Measurements from ENCODE around the gene PSD.

DNA sequence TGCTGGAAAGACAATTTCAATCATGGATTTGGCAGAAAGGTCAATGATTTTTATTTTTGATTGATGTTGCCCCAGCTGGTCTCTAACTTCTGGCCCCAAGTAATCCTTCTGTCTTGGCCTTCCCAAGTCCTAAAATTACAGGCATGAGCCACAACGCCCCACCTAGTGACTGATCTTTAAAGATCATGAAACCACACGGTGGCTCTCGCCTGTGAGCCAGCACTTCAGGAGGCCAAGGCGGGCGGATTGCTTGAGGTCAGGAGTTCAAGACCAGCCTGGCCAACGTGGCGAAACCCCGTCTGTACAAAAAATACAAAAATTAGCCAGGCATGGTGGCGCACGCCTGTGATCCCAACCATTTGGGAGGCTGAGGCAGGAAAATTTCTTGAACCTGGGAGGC, 45.4 kb upstream of the PSD start:
- TF ChIP-seq EZH2 (IDR thresholded peaks at IDR 0.05; ENCODE audit: borderline replicate concordance, low read length): no peak
- TF ChIP-seq, protein P1, sequence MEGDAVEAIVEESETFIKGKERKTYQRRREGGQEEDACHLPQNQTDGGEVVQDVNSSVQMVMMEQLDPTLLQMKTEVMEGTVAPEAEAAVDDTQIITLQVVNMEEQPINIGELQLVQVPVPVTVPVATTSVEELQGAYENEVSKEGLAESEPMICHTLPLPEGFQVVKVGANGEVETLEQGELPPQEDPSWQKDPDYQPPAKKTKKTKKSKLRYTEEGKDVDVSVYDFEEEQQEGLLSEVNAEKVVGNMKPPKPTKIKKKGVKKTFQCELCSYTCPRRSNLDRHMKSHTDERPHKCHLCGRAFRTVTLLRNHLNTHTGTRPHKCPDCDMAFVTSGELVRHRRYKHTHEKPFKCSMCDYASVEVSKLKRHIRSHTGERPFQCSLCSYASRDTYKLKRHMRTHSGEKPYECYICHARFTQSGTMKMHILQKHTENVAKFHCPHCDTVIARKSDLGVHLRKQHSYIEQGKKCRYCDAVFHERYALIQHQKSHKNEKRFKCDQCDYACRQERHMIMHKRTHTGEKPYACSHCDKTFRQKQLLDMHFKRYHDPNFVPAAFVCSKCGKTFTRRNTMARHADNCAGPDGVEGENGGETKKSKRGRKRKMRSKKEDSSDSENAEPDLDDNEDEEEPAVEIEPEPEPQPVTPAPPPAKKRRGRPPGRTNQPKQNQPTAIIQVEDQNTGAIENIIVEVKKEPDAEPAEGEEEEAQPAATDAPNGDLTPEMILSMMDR (conservative IDR thresholded peaks at IDR 0.05 in 1 of 2, IDR thresholded peaks at IDR 0.05 in 1 of 2; ENCODE audit: extremely low read depth in 1 of 2, insufficient read depth in 1 of 2, low read depth in 1 of 2, low read length in 2 of 2): no peak
